ELF-1 (cell line): ENCODE data around the gene IFNA21.
"Not testable (repeated sequence)": the region's sequence is repeated elsewhere in the genome, so short reads cannot be mapped to it uniquely, and the experiment has no call there.

ENCODE experiments used
- DNase-seq: peaks from one replicate; pipeline ENCODE4 v3.0.0-alpha.2; 2016; ENCODE audit warnings: low read depth, low spot score

IFNA21 gene

DNA sequence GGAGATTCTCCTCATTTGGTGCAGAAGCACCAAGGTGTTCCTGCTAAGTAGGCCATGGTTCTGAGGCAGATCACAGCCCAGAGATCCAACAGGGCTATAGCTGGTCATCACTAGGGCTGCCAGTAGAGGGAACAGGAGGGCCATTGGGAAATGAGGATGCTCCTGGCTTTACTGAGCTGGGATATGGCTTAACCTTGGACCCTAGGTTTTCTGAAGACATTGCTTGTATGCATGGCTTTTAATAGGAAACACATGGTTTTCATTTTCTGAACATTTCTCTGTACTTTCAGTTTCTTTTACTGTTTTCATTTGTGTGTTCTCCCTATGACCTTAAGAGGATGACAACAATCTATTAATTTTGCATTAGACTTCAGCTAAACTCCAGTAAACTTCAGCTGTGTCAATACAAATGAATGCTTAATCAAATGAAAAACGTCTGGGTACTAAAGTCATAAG lies 25.0 kb downstream of the IFNA21 start, which contains the start of gene IFNW1:
Gene IFNW1 (minus strand): TSS at position 406 of the 456 bp plus-strand sequence. CDS start 262 bp downstream, at position 144.
- no peak for DNase-seq

DNA sequence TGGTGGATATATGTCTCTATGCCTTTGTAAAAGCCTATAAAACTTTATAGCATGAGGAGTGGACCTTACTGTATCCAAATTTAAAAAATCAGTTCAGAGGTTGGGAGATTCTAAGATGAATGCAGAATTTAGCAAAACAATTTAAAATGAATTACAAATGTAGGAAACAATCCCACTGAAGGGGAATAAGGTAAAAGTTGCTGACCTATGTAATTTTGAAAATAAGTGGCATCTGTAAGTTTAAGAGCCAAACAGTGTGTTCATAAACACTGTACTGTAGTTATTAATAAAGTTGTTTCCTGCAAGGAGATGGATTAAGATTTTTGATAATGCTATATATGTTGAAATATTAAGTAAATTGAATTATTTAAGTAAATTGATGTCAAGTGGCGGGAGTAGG lies 29.4 kb downstream of the IFNA21 start:
- no peak for DNase-seq

- DNase-seq = no peak
Observed at GRCh38 chr9:21135736-21136135, 30.7 kb downstream of the IFNA21 start.

DNA sequence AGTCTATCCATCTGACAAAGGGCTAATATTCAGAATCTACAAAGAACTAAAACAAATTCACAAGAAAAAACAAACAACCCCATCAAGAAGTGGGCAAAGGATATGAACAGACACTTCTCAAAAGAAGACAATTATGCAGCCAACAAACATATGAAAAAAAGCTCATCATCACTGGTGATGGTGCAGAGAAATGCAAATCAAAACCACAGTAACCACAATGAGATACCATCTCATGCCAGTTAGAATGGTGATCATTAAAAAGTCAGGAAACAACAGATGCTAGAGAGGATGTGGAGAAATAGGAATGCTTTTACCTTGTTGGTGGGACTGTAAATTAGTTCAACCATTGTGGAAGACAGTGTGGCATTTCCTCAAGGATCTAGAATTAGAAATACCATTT lies 38.3 kb downstream of the IFNA21 start:
- not testable (repeated sequence) for DNase-seq

DNA sequence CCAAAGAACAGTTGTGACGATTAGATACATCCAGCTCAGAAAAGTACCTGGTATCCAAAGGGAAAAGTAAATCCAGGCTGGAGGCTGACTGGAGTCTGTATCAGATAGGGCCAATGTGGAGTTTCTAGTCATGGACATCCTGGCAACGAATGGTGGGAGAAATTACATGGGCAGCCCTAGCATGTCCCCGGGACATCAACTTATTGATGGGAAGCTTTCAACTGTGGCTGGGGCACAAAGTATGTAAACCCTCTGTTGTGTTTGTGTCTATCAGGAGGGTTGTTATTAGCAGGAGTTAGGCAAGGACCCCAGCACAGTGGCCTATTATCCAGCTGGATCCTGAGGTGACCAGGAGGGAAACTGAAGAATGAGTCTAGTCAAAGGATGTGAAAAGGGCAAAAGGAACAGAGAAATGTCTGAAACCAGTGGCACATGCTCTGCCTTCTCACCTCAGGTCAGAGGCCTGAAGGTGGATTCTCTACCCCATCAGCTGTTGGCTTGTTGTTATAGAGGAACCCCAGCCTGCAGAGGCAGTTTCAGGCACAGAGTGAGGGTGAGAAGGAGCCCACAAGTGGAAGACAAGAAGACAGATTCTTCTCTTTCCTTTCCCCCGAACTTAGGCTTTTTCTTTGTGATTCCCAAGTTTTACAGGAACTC lies 44.7 kb downstream of the IFNA21 start:
- no peak for DNase-seq

DNA sequence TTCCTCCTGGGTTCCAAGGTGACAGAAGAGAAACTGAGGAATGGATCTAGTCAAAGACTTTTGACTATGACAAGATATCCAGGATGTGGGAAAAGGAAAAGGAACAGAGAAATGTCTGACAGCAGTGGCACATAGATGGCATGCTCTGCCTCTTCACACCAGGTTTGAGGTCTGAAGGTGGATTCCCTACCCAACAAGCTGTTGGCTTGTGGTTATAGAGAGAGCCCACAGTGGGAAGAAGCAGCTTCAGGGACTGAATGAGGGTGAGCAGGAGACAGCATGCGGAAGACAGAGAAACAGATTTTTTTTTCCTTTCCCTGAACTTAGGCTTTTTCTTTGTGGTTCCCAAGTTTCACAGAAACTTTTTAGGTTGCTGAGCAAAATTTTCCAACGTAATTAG lies 45.4 kb downstream of the IFNA21 start:
- no peak for DNase-seq

- DNase-seq = no peak
Observed at GRCh38 chr9:21119093-21119770, 47.2 kb downstream of the IFNA21 start.
